C1 segment of cervical spinal cord (tissue), 14 donors: ENCODE measurements around the gene APLP1.
"Not testable (repeated sequence)": the region's sequence is repeated elsewhere in the genome, so short reads cannot be mapped to it uniquely, and the experiment has no call there.

Source experiments
- DNase-seq, 14 donors: peaks; one replicate each; lab custom pipeline; 2025; lab: John Stamatoyannopoulos, UW

Gene APLP1

GRCh38 chr19:35868172-35868822 is at the start of gene APLP1:
Gene APLP1 (plus strand): TSS chr19:35868574. CDS start chr19:35868637, 63 bp downstream.
- DNase-seq = peak in 13 of 14 donors; percentile 46 to 90 (median 76)

- DNase-seq = no peak
These were observed 45.8 kb upstream of the APLP1 start for GRCh38 chr19:35822579-35822978.

- DNase-seq = no peak
These were observed 44.2 kb upstream of the APLP1 start for GRCh38 chr19:35824150-35824549.

- DNase-seq = peak in 4 of 14 donors; percentile 3 to 27 (median 14)
These were observed 39.6 kb upstream of the APLP1 start for GRCh38 chr19:35828692-35829301.

GRCh38 chr19:35830986-35831385 is 37.4 kb upstream of the APLP1 start:
- DNase-seq = no peak

- DNase-seq = no peak
These were observed 36.3 kb upstream of the APLP1 start for GRCh38 chr19:35832054-35832453.

GRCh38 chr19:35833972-35834371 is 34.4 kb upstream of the APLP1 start:
- DNase-seq = no peak

- DNase-seq = not testable (repeated sequence)
These were observed 32.3 kb upstream of the APLP1 start for GRCh38 chr19:35836096-35836495.

- DNase-seq = no peak
These were observed 26.3 kb upstream of the APLP1 start for GRCh38 chr19:35841961-35842595.

GRCh38 chr19:35842666-35843272 is 25.6 kb upstream of the APLP1 start:
- no peak for DNase-seq

GRCh38 chr19:35843676-35844481 is 24.5 kb upstream of the APLP1 start:
- no peak for DNase-seq

- no peak for DNase-seq
These were observed 23.7 kb upstream of the APLP1 start for GRCh38 chr19:35844482-35845214.

GRCh38 chr19:35845215-35846037 is 22.9 kb upstream of the APLP1 start:
- no peak for DNase-seq

- DNase-seq = no peak
These were observed 22.2 kb upstream of the APLP1 start for GRCh38 chr19:35846038-35846668.

GRCh38 chr19:35847911-35848310 is 20.5 kb upstream of the APLP1 start:
- DNase-seq = no peak

GRCh38 chr19:35848486-35848885 is 19.9 kb upstream of the APLP1 start:
- DNase-seq = no peak

- DNase-seq = no peak
These were observed 19.4 kb upstream of the APLP1 start for GRCh38 chr19:35848919-35849505.

- no peak for DNase-seq
These were observed 17.0 kb upstream of the APLP1 start for GRCh38 chr19:35851213-35852028.
